ENCODE results near the gene SSU72.
"Not testable (repeated sequence)": the region's sequence is repeated elsewhere in the genome, so short reads cannot be mapped to it uniquely, and the experiment has no call there.

Gene SSU72

DNA sequence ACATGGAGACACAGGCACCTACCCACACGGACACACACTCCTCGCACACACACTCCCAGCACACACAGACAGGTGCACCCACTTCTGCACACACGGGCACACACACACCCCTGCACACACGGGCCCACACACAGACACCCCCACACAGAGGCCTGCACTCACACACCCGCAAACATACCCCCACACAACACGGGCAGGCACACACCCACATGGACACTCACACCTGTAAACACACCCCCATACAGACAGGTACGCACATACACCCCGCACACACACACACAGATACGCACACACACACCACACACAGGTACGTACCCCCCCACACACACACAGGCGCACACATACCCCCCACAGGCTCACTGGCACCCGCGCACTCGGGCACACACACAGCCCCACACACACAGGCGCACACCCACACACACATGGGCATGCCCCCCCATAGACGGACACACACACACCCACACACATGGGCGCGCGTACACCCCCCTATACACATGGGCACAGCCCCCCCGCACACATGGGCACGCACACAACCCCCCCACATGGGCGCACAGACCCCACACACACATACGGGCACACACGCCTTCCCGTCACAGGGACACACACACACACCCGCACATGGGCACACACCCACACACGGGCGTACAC is 56.6 kb downstream of the SSU72 start:
- no peak overlapping the region for H3K4me3 ChIP-seq (ENCODE audit: low read length, poor library complexity, severe bottlenecking)
- H3K9ac ChIP-seq (ENCODE audit: low read depth, low read length, poor library complexity, severe bottlenecking): no peak overlapping the region

GRCh38 chr1:1516923-1517322 is 57.7 kb downstream of the SSU72 start:
- H3K9me2 ChIP-seq (replicated peaks; ENCODE audit: low read depth, low read length); H3F3A ChIP-seq (ENCODE audit: low read depth); H2AFZ ChIP-seq (ENCODE audit: low read length); H3K9me3 ChIP-seq (ENCODE audit: insufficient read depth, low read depth, low read length); H3K27me3 ChIP-seq (ENCODE audit: insufficient read depth, low read length, poor library complexity, severe bottlenecking); H4K20me1 ChIP-seq (ENCODE audit: insufficient read depth, low read length, poor library complexity, severe bottlenecking); H3K4me2 ChIP-seq (ENCODE audit: low read depth, low read length, poor library complexity, severe bottlenecking); H3K4me3 ChIP-seq (ENCODE audit: low read length, poor library complexity, severe bottlenecking); H3K9ac ChIP-seq (ENCODE audit: low read depth, low read length, poor library complexity, severe bottlenecking): not testable (repeated sequence)
- H3K36me3 ChIP-seq (ENCODE audit: insufficient read depth, low read length): peaks cover 11% of the 10 kb centered on the region; the same call in 1 of the 2 replicates
- H3K4me1 ChIP-seq (ENCODE audit: insufficient read depth, low read length, poor library complexity, severe bottlenecking): peaks cover 11% of the 10 kb centered on the region
- peaks cover 20% of the 10 kb centered on the region; the same call in 1 of the 2 replicates for H3K79me2 ChIP-seq (ENCODE audit: insufficient read depth, low read length)

More for the DNA sequence above, 56.6 kb downstream of the SSU72 start:
- peaks cover 16% of the 10 kb centered on the region; the same call in 1 of the 2 replicates for H3K79me2 ChIP-seq (ENCODE audit: insufficient read depth, low read length)
- peaks cover 11% of the 10 kb centered on the region for H3K4me1 ChIP-seq (ENCODE audit: insufficient read depth, low read length, poor library complexity, severe bottlenecking)
- no peaks in the 10 kb centered on the region for H3K9me3 ChIP-seq (ENCODE audit: insufficient read depth, low read depth, low read length)
- TF ChIP-seq CTCF (conservative IDR thresholded peaks at IDR 0.05; ENCODE audit: low read length) (no peak), EZH2phosphoT487 (IDR thresholded peaks at IDR 0.05; ENCODE audit: borderline replicate concordance) (no peak)
- peaks cover 4% of the 10 kb centered on the region for H4K20me1 ChIP-seq (ENCODE audit: insufficient read depth, low read length, poor library complexity, severe bottlenecking)
- no peaks in the 10 kb centered on the region for H3K27me3 ChIP-seq (ENCODE audit: insufficient read depth, low read length, poor library complexity, severe bottlenecking)
- H3F3A ChIP-seq (ENCODE audit: low read depth): no peaks in the 10 kb centered on the region
- no peak overlapping the region for H3K4me2 ChIP-seq (ENCODE audit: low read depth, low read length, poor library complexity, severe bottlenecking)
- peaks cover 11% of the 10 kb centered on the region; the same call in 1 of the 2 replicates for H3K36me3 ChIP-seq (ENCODE audit: insufficient read depth, low read length)
- H2AFZ ChIP-seq (ENCODE audit: low read length): no peak overlapping the region
- no peaks in the 10 kb centered on the region for H3K9me2 ChIP-seq (replicated peaks; ENCODE audit: low read depth, low read length)

DNA sequence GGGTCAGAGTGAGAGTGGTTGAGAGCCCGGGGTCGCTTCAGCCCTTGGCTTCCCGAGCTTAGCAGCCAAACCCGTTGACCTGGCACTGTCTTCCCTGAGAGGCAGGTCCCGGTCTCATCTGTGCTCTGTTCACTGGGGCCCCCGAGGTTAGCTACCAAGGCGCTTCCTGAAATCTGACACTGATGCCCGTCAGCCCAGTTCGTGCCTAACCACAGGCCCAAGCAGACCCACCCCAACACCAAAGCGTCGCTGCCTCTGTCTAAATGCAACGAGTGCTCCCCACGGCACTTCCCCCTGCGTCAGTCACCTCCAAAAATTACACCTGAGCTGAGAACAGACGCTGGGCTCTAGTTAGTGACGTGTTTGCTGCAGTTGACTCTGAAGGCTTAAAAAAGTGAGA is 60.3 kb downstream of the SSU72 start:
- Histone ChIP-seq H3K9ac (ENCODE audit: low read depth, low read length, poor library complexity, severe bottlenecking) (peak overlapping the region; percentile 71), H3K36me3 (ENCODE audit: insufficient read depth, low read length) (peaks cover 11% of the 10 kb centered on the region; the same call in 1 of the 2 replicates), H3K4me1 (ENCODE audit: insufficient read depth, low read length, poor library complexity, severe bottlenecking) (peaks cover 14% of the 10 kb centered on the region), H3K4me3 (ENCODE audit: low read length, poor library complexity, severe bottlenecking) (peak overlapping the region; percentile 62), H3K4me2 (ENCODE audit: low read depth, low read length, poor library complexity, severe bottlenecking) (peak overlapping the region; percentile 76), H3K79me2 (ENCODE audit: insufficient read depth, low read length) (peaks cover 20% of the 10 kb centered on the region; the same call in 1 of the 2 replicates)
- H3K27me3 ChIP-seq (ENCODE audit: insufficient read depth, low read length, poor library complexity, severe bottlenecking); H2AFZ ChIP-seq (ENCODE audit: low read length); H3F3A ChIP-seq (ENCODE audit: low read depth); H3K9me3 ChIP-seq (ENCODE audit: insufficient read depth, low read depth, low read length); H3K9me2 ChIP-seq (replicated peaks; ENCODE audit: low read depth, low read length); H4K20me1 ChIP-seq (ENCODE audit: insufficient read depth, low read length, poor library complexity, severe bottlenecking): not testable (repeated sequence)

DNA sequence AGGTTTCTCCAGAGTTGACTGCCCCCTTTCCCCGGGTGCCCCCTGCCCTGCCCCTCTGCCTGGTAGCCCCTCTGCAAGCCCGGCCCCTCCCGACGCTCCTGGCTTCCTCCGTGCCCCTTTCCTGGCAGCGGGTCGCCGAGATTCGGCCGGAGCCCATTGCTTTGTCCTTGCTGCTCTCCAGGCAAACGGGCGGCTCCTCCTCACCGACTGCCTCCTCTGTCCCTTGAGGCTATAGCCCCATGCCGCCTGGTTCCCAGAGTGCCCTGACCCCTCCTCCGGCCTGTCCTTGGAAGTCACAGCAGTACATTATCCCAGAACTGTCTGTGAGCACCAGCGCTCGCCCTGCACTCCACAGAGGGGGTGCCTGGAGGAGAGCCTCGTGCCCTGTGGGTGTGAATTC is 61.0 kb downstream of the SSU72 start:
- Histone ChIP-seq H3K36me3 (ENCODE audit: insufficient read depth, low read length) (peaks cover 10% of the 10 kb centered on the region; the same call in 1 of the 2 replicates), H3K4me1 (ENCODE audit: insufficient read depth, low read length, poor library complexity, severe bottlenecking) (peaks cover 14% of the 10 kb centered on the region), H3K9ac (ENCODE audit: low read depth, low read length, poor library complexity, severe bottlenecking) (peak overlapping the region; percentile 71), H3K4me2 (ENCODE audit: low read depth, low read length, poor library complexity, severe bottlenecking) (peak overlapping the region; percentile 76), H3K79me2 (ENCODE audit: insufficient read depth, low read length) (peaks cover 20% of the 10 kb centered on the region; the same call in 1 of the 2 replicates), H3K4me3 (ENCODE audit: low read length, poor library complexity, severe bottlenecking) (peak overlapping the region; percentile 62)
- not testable (repeated sequence) for H3K9me3 ChIP-seq (ENCODE audit: insufficient read depth, low read depth, low read length); H3K9me2 ChIP-seq (replicated peaks; ENCODE audit: low read depth, low read length); H2AFZ ChIP-seq (ENCODE audit: low read length); H3K27me3 ChIP-seq (ENCODE audit: insufficient read depth, low read length, poor library complexity, severe bottlenecking); H4K20me1 ChIP-seq (ENCODE audit: insufficient read depth, low read length, poor library complexity, severe bottlenecking); H3F3A ChIP-seq (ENCODE audit: low read depth)

GRCh38 chr1:1512425-1512824 is 62.2 kb downstream of the SSU72 start:
- not testable (repeated sequence) for H3K9me2 ChIP-seq (replicated peaks; ENCODE audit: low read depth, low read length); H3K27me3 ChIP-seq (ENCODE audit: insufficient read depth, low read length, poor library complexity, severe bottlenecking); H3K36me3 ChIP-seq (ENCODE audit: insufficient read depth, low read length); H3F3A ChIP-seq (ENCODE audit: low read depth); H2AFZ ChIP-seq (ENCODE audit: low read length); H4K20me1 ChIP-seq (ENCODE audit: insufficient read depth, low read length, poor library complexity, severe bottlenecking); H3K9me3 ChIP-seq (ENCODE audit: insufficient read depth, low read depth, low read length)
- H3K4me1 ChIP-seq (ENCODE audit: insufficient read depth, low read length, poor library complexity, severe bottlenecking): peaks cover 14% of the 10 kb centered on the region
- H3K4me3 ChIP-seq (ENCODE audit: low read length, poor library complexity, severe bottlenecking): peak overlapping the region; percentile 81
- peak overlapping the region; percentile 32 for H3K9ac ChIP-seq (ENCODE audit: low read depth, low read length, poor library complexity, severe bottlenecking)
- peaks cover 20% of the 10 kb centered on the region; the same call in 1 of the 2 replicates for H3K79me2 ChIP-seq (ENCODE audit: insufficient read depth, low read length)
- H3K4me2 ChIP-seq (ENCODE audit: low read depth, low read length, poor library complexity, severe bottlenecking): peak overlapping the region; percentile 76

Data from Loucy (cell line).